ENCODE data around the gene MTAP. TPM values are rescaled to one million over a fixed set of nuclear protein-coding genes. Genes with fewer than 3 reads are reported as not detected.

MTAP gene
- total RNA-seq, 1 experiment from 2014 or later, result 326 TPM

- H3K9me3 ChIP-seq (ENCODE audit: control insufficient read depth in 1 of 2, insufficient read depth in 1 of 2, low read depth in 1 of 2, low read length in 2 of 2), result no peaks in the 10 kb centered on the region
- no peak for DNase-seq (ENCODE audit: low read depth, low spot score)
- no peaks in the 10 kb centered on the region for H3K9me2 ChIP-seq (ENCODE audit: insufficient read depth)
- BruUV-seq (replicated peaks), result no TSS peak
- TF ChIP-seq SIN3A (IDR thresholded peaks at IDR 0.05; ENCODE audit: low read depth) (no peak), ELF1 (IDR thresholded peaks at IDR 0.05; ENCODE audit: borderline replicate concordance, low read depth) (no peak)
- TF ChIP-seq, protein P1, sequence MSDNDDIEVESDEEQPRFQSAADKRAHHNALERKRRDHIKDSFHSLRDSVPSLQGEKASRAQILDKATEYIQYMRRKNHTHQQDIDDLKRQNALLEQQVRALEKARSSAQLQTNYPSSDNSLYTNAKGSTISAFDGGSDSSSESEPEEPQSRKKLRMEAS (IDR thresholded peaks at IDR 0.05), result no peak
- TF ChIP-seq, protein P2, sequence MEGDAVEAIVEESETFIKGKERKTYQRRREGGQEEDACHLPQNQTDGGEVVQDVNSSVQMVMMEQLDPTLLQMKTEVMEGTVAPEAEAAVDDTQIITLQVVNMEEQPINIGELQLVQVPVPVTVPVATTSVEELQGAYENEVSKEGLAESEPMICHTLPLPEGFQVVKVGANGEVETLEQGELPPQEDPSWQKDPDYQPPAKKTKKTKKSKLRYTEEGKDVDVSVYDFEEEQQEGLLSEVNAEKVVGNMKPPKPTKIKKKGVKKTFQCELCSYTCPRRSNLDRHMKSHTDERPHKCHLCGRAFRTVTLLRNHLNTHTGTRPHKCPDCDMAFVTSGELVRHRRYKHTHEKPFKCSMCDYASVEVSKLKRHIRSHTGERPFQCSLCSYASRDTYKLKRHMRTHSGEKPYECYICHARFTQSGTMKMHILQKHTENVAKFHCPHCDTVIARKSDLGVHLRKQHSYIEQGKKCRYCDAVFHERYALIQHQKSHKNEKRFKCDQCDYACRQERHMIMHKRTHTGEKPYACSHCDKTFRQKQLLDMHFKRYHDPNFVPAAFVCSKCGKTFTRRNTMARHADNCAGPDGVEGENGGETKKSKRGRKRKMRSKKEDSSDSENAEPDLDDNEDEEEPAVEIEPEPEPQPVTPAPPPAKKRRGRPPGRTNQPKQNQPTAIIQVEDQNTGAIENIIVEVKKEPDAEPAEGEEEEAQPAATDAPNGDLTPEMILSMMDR (IDR thresholded peaks at IDR 0.05 in 2 of 3, conservative IDR thresholded peaks at IDR 0.05 in 1 of 3; ENCODE audit: borderline replicate concordance in 1 of 3, insufficient read depth in 1 of 3, low read depth in 2 of 3, low read length in 2 of 3), result no peak
- TF ChIP-seq, protein P3, sequence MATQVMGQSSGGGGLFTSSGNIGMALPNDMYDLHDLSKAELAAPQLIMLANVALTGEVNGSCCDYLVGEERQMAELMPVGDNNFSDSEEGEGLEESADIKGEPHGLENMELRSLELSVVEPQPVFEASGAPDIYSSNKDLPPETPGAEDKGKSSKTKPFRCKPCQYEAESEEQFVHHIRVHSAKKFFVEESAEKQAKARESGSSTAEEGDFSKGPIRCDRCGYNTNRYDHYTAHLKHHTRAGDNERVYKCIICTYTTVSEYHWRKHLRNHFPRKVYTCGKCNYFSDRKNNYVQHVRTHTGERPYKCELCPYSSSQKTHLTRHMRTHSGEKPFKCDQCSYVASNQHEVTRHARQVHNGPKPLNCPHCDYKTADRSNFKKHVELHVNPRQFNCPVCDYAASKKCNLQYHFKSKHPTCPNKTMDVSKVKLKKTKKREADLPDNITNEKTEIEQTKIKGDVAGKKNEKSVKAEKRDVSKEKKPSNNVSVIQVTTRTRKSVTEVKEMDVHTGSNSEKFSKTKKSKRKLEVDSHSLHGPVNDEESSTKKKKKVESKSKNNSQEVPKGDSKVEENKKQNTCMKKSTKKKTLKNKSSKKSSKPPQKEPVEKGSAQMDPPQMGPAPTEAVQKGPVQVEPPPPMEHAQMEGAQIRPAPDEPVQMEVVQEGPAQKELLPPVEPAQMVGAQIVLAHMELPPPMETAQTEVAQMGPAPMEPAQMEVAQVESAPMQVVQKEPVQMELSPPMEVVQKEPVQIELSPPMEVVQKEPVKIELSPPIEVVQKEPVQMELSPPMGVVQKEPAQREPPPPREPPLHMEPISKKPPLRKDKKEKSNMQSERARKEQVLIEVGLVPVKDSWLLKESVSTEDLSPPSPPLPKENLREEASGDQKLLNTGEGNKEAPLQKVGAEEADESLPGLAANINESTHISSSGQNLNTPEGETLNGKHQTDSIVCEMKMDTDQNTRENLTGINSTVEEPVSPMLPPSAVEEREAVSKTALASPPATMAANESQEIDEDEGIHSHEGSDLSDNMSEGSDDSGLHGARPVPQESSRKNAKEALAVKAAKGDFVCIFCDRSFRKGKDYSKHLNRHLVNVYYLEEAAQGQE (IDR thresholded peaks at IDR 0.05; ENCODE audit: low read depth), result no peak
- intact Hi-C loops (cut with micrococcal nuclease), result no loop called here
- ChIA-PET RAD21 (ENCODE audit: low non-redundant PET in 1 of 2, low total read pairs in 2 of 2, uncharacterized antibody in 2 of 2, unreplicated experiment in 2 of 2) (no interaction called here), POLR2A (no interaction called here), CTCF (no interaction called here)
- H3K36me3 ChIP-seq (ENCODE audit: control insufficient read depth in 1 of 2, insufficient read depth in 2 of 2, low read length in 2 of 2), result peaks cover 0 to 16% of the 10 kb centered on the region in 2 experiments; a peak in 1 of 4 replicates
- peaks cover 4% of the 10 kb centered on the region; the same call in 1 of the 2 replicates for H3K79me2 ChIP-seq (ENCODE audit: insufficient read depth, low read length)
- no peak overlapping the region for H3K4me3 ChIP-seq (replicated peaks in 1 of 2; ENCODE audit: low read depth in 1 of 2, low read length in 2 of 2)
- no peak overlapping the region for H3K27ac ChIP-seq (ENCODE audit: low read depth, low read length)
- no peak overlapping the region for H3K9ac ChIP-seq (ENCODE audit: low read length)
- no peak overlapping the region for H2AFZ ChIP-seq (ENCODE audit: low read depth, low read length, poor library complexity, severe bottlenecking)
- no peaks in the 10 kb centered on the region for H3K4me1 ChIP-seq (ENCODE audit: control insufficient read depth in 1 of 2, insufficient read depth in 2 of 2, low read length in 2 of 2)
- no peaks in the 10 kb centered on the region for H3K27me3 ChIP-seq (ENCODE audit: insufficient read depth, low read length)
- ATAC-seq, result no peak
- H3K4me2 ChIP-seq (ENCODE audit: low read length), result peak overlapping the region; percentile 41; the same call in 1 of the 2 replicates
- no peaks in the 10 kb centered on the region for H4K20me1 ChIP-seq (ENCODE audit: insufficient read depth)
Measured at GRCh38 chr9:21966140-21966851, 163.9 kb downstream of the MTAP start.

Measured in HCT116 (cell line).